Subcutaneous adipose tissue (tissue), 4 donors: ENCODE data around the gene HOOK1. TPM values are rescaled to one million over a fixed set of nuclear protein-coding genes. Genes with fewer than 3 reads are reported as not detected.

ENCODE experiments used
- total RNA-seq, 4 donors: library from RNA; depleted of rRNA; stranded (reverse); fragments of >200 nt; gene quantifications; one replicate each; pipeline ENCODE4 v1.1.0, GENCODE V29; 2016
- TF ChIP-seq, protein P1 (sequence below): fragments of 450-650 bp; IDR thresholded peaks from one replicate; pipeline ENCODE4 v1.5.1; 2016; ENCODE audit warnings: low read depth, mild to moderate bottlenecking, control low read depth, antibody characterized with exemption, moderate library complexity

Gene HOOK1
- total RNA-seq, 4 donors from 2014 or later = 0.22 to 1.3 (median 0.51) TPM; not detected in 1

DNA sequence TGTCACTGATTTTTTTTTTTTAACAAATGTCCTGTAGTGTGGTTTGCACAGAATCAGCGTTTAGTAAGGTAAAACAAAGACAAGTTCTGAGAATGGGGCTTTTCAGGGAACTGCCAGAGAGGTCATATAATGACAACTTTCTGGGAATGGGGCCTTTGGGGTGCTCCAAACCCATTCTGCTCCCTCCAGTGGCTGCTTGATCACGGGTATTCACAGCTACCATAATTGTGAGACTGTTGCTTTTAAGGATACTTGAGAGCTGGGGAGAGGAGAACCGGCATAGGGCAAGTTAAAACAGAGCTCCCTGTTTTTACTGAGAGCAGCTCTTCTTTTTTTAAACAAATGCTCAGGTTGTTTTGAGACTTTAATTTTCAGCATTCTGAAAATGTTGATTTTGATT is 63.6 kb downstream of the HOOK1 start:
- TF ChIP-seq, protein P1, sequence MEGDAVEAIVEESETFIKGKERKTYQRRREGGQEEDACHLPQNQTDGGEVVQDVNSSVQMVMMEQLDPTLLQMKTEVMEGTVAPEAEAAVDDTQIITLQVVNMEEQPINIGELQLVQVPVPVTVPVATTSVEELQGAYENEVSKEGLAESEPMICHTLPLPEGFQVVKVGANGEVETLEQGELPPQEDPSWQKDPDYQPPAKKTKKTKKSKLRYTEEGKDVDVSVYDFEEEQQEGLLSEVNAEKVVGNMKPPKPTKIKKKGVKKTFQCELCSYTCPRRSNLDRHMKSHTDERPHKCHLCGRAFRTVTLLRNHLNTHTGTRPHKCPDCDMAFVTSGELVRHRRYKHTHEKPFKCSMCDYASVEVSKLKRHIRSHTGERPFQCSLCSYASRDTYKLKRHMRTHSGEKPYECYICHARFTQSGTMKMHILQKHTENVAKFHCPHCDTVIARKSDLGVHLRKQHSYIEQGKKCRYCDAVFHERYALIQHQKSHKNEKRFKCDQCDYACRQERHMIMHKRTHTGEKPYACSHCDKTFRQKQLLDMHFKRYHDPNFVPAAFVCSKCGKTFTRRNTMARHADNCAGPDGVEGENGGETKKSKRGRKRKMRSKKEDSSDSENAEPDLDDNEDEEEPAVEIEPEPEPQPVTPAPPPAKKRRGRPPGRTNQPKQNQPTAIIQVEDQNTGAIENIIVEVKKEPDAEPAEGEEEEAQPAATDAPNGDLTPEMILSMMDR = no peak

DNA sequence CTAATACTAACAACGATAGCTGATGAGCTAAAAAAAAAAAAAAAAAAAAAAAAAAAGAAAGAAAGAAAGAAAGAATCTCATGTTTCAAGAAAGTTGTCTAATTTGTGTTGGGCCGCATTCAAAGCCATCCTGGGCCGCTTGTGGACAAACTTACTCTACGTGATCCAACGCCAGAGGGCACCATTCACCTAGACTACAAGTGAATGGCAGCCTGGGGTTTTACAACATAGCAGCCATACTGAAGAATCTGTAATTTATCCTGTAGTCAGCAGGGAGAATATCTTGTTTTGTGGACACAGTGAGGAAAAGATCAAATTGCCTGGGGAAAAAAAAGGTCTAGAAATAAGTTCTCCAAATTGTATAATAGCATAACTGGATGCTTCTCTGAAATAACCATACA is 64.8 kb downstream of the HOOK1 start:
- TF ChIP-seq, protein P1 = no peak

DNA sequence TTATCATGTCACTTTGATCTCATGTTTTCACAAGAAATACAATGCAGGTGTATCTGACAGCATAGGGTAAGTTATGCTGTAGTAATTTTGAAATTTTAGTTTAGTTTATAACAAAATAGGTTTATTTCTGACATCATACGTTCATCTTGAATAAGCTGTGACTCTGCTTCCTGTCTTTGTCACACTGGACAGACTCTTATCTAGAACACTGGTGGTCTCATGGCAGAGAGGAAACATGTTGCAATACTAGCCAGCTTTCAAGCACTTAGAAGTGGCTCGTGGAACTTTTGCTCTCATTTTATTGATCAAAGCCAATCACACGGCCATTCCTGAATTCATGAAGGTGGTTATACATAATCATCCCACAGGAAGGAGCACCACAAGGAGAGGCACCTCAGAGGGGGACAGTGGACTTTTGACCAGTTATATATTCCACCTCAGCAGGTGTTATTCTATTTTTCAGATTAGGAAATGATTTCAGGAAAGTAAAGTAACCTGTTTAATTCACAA is 65.3 kb downstream of the HOOK1 start:
- TF ChIP-seq, protein P1 = no peak

DNA sequence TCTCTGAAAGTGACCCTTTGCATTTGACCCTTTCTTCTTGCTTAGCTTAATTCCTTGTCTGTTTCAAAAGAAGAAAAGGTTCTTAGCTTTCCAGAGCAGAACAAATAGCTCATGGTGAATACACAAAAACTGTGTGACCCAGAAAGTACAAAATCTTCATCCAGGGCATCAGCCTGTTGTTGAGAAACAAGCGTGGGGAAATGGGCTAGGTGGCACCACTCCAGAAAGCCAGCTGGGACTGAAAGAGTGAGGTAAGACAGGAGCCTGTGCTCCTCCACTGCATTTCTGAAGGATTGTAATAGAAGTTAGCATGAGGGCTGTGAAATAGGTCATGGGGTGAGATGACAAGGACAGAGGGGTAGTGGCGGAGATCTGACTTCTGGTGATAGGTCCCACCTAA is 66.0 kb downstream of the HOOK1 start:
- TF ChIP-seq, protein P1 = no peak

DNA sequence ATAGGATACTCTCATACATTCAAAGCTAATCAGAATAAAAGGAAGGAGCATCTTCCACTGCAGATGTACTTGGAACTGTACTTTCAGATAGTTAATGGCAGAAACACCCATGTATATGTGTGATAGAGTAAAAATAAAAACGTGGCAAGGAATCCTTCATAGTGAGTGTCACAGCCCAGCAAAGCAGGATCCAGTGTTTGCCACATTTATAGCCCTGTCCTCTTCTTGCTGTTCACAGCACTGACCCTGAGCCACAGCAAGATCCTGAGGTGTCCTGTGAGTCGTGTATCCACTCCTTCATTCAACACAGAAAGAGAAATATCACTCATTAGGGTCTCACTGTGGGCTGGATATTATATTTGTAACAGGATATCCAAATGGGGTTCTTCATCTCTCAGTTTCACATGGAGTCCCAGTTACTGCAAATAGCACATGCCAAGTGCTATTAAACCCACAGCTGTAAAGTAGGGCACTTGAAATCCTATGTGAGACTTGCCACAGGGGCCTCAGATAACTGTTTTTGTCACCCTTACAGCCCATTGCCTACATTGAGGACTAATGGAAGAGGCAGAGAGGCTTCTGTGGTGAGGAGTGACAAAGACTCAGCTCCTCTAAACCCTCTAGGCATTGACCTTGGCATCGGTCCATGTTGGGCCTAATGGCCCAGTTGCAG is 70.5 kb downstream of the HOOK1 start:
- TF ChIP-seq, protein P1 = no peak

DNA sequence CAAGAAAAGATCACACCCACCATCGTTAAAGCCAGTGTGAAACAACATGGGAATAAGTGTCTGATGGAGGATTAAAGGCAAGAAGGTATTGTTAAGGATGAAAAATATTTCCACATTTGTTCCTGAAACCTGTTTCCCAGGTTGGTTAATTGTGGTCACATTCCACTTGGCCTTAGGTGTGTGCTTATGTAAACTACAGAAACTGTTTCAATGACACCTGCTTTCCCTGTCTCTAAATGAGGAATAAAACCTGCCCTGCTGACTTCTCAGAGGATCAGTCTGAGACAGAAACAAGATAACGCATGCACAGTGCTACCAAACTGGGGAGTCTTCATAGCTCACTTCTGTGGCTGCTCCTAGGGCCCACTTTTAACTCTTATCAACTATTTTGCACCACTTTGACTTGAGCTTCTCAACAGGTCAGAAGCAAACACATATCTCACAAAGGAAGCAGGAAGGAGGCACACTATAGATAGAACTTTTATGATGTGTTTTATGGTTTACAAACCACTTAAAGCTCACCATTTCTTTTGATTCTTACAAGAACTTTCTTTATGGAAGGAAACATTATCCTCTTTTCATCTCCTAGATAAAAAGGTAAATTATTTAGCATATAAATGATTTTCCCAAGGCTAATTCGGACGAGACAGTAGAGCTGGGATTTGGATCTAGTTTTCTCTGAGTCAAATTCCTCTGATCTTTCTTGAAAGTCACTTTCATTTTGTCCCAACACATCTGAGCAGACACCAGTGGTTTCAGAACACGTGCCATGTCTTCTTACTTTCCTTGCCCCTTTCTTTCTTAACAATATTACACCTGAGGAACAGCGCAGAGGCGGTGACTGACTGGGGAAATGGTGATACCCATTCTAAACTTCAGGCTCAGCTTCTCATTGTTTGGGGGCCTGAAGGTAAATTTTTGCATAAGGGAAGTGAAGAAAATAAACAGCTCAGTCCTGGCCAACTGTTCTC is 78.4 kb downstream of the HOOK1 start:
- TF ChIP-seq, protein P1 = no peak

DNA sequence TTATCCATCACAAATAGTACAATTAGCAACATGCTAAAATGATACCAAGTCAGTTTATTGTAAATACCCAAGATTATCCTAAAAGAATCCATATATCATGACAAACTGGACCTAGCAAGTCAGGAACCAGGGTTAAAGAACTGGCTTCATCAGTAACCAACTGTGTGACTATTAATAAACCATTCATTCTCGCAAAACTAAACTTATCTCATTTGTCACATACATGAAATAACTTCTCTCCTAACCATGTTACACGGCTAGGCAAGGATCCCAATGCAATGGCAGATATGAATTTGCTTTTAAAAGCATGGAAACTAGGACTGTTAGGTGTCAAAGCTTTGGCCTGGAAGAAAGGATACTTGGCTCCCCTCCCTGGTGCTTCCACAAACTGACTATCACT is 82.4 kb downstream of the HOOK1 start:
- TF ChIP-seq, protein P1 = no peak
